Nephron (organoid): ENCODE data around the gene FAM89A.
"Not testable (repeated sequence)": the region's sequence is repeated elsewhere in the genome, so short reads cannot be mapped to it uniquely, and the experiment has no call there.

Source experiments
- H3K27ac Mint-ChIP-seq, 3 experiments: 2 replicates each; pipeline ENCODE4 v1.8.0; 2020; ENCODE audit warnings: mixed read lengths in 3 of 3, mild to moderate bottlenecking in 2 of 3, moderate library complexity in 1 of 3
- H3K27me3 Mint-ChIP-seq: 2 replicates; pipeline ENCODE4 v1.8.0; 2021; ENCODE audit warnings: low read depth, mild to moderate bottlenecking, moderate library complexity, mixed read lengths
- H3K36me3 Mint-ChIP-seq: 2 replicates; pipeline ENCODE4 v1.8.0; 2020; ENCODE audit warnings: low read depth, mixed read lengths
- H3K4me1 Mint-ChIP-seq: 2 replicates; pipeline ENCODE4 v1.8.0; 2020; ENCODE audit warnings: mixed read lengths
- H3K4me3 Mint-ChIP-seq, 3 experiments: 2 replicates each; pipeline ENCODE4 v1.8.0; 2020; ENCODE audit warnings: mild to moderate bottlenecking in 3 of 3, mixed read lengths in 3 of 3, moderate library complexity in 2 of 3
- H3K9me3 Mint-ChIP-seq: 2 replicates; pipeline ENCODE4 v1.8.0; 2020; ENCODE audit warnings: mixed read lengths
- TF ChIP-seq, protein P1 (sequence below), 3 experiments: fragments of 200-600 bp; sonication (generic); IDR thresholded peaks; one replicate each; pipeline ENCODE4 v1.5.0; 2021; ENCODE audit warnings: antibody characterized with exemption in 3 of 3; ENCODE audit not compliant: unreplicated experiment in 3 of 3

FAM89A gene

DNA sequence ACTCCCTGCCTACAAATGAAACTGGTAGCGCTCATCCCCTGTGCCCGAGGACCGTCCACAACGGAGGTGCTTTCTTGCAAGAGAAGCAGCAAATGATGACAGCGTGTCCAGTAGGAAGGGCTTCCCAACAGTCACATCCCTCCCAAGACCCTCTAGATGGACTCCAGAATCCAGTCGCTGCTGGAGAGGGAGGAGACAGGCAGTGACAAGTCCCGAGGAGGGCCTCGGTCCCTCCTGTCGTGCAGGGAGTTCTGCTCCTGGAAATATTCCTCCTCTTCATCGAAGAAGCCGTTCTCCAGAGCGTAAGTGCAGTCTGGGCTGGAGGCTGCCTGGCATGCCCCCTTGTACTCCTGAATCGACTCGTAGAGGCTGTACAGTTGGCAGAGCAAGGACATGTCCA, 20.3 kb downstream of the FAM89A start:
- Mint-ChIP-seq H3K4me1 (no peaks in the 10 kb centered on the region), H3K27ac (no peak overlapping the region), H3K27me3 (no peaks in the 10 kb centered on the region), H3K36me3 (peaks cover 26% of the 10 kb centered on the region), H3K9me3 (no peaks in the 10 kb centered on the region), H3K4me3 (no peak overlapping the region)
- TF ChIP-seq, protein P1, sequence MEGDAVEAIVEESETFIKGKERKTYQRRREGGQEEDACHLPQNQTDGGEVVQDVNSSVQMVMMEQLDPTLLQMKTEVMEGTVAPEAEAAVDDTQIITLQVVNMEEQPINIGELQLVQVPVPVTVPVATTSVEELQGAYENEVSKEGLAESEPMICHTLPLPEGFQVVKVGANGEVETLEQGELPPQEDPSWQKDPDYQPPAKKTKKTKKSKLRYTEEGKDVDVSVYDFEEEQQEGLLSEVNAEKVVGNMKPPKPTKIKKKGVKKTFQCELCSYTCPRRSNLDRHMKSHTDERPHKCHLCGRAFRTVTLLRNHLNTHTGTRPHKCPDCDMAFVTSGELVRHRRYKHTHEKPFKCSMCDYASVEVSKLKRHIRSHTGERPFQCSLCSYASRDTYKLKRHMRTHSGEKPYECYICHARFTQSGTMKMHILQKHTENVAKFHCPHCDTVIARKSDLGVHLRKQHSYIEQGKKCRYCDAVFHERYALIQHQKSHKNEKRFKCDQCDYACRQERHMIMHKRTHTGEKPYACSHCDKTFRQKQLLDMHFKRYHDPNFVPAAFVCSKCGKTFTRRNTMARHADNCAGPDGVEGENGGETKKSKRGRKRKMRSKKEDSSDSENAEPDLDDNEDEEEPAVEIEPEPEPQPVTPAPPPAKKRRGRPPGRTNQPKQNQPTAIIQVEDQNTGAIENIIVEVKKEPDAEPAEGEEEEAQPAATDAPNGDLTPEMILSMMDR (IDR thresholded peaks at IDR 0.05; ENCODE audit: unreplicated experiment in 3 of 3), result no peak

GRCh38 chr1:231016966-231017365, 23.1 kb downstream of the FAM89A start:
- TF ChIP-seq, protein P1 (IDR thresholded peaks at IDR 0.05; ENCODE audit: unreplicated experiment in 3 of 3), result no peak
- Mint-ChIP-seq H3K4me1 (no peaks in the 10 kb centered on the region), H3K4me3 (no peak overlapping the region), H3K9me3 (no peaks in the 10 kb centered on the region), H3K27ac (no peak overlapping the region), H3K36me3 (peaks cover 21% of the 10 kb centered on the region), H3K27me3 (no peaks in the 10 kb centered on the region)

GRCh38 chr1:231016234-231016633, 23.8 kb downstream of the FAM89A start:
- Mint-ChIP-seq H3K4me3 (no peak overlapping the region), H3K4me1 (no peaks in the 10 kb centered on the region), H3K9me3 (no peaks in the 10 kb centered on the region), H3K36me3 (peaks cover 14% of the 10 kb centered on the region), H3K27ac (no peak overlapping the region), H3K27me3 (no peaks in the 10 kb centered on the region)
- TF ChIP-seq, protein P1 (IDR thresholded peaks at IDR 0.05; ENCODE audit: unreplicated experiment in 3 of 3), result no peak

DNA sequence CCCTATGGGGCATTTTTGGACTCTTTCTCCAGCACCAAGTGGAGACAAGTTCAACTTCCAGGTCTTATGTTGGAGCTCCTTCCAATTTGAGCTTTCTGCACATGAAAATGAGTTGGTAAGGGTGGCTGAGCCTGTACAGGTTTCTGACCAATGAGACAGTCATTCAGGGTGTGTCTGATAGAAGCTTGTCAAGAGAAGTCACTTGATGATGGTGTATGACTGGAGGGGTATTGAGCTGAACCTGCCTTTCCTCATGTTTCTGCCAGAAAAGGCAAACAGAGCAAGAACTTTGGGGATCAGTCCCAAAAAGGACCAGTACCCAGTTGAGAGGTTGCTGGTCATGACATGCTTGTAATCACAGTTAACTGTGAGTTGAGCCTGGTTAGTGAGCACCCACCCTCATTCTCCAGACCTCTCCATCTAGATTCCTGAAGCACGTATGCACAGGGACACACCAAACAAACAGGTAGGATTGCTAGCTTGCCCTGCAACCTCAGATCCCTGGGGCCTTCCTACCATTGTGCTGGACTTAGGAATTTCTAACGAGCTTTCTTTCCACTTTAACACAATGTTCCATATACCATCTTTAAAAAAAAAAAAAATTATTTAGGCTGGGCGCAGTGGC, 26.6 kb downstream of the FAM89A start:
- Mint-ChIP-seq H3K27me3 (no peaks in the 10 kb centered on the region), H3K4me3 (no peak overlapping the region), H3K4me1 (no peaks in the 10 kb centered on the region), H3K9me3 (no peaks in the 10 kb centered on the region), H3K36me3 (peaks cover 6% of the 10 kb centered on the region), H3K27ac (no peak overlapping the region)
- TF ChIP-seq, protein P1 (IDR thresholded peaks at IDR 0.05; ENCODE audit: unreplicated experiment in 3 of 3), result no peak

- TF ChIP-seq, protein P1 (IDR thresholded peaks at IDR 0.05; ENCODE audit: unreplicated experiment in 3 of 3), result no peak
- H3K9me3 Mint-ChIP-seq, result peaks cover 9% of the 10 kb centered on the region
- H3K36me3 Mint-ChIP-seq, result no peaks in the 10 kb centered on the region
- H3K27ac Mint-ChIP-seq, result no peak overlapping the region
- no peak overlapping the region for H3K4me3 Mint-ChIP-seq
- H3K27me3 Mint-ChIP-seq, result no peaks in the 10 kb centered on the region
- no peaks in the 10 kb centered on the region for H3K4me1 Mint-ChIP-seq
Observed at GRCh38 chr1:231011963-231012362, 28.1 kb downstream of the FAM89A start.

DNA sequence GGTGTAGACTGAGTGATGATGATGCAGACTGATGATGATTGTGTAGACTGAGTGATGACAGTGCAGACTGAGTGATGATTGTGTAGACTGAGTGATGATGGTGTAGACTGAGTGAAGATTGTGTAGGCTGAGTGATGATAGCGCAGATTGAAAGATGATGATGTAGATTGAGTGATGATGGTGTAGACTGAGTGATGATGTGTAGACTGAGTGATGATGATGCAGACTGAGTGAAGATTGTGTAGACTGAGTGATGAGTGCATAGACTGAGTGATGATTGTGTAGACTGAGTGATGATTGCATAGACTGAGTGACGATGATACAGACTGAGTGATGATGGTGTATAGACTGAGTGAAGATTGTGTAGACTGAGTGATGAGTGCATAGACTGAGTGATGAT, 28.7 kb downstream of the FAM89A start:
- TF ChIP-seq, protein P1 (IDR thresholded peaks at IDR 0.05; ENCODE audit: unreplicated experiment in 3 of 3), result no peak
- Mint-ChIP-seq H3K27ac (no peak overlapping the region), H3K36me3 (no peaks in the 10 kb centered on the region), H3K4me1 (no peaks in the 10 kb centered on the region), H3K9me3 (peaks cover 15% of the 10 kb centered on the region), H3K27me3 (no peaks in the 10 kb centered on the region), H3K4me3 (no peak overlapping the region)

- not testable (repeated sequence) for H3K4me3 Mint-ChIP-seq, H3K4me1 Mint-ChIP-seq
Observed at GRCh38 chr1:231007535-231007934, 32.5 kb downstream of the FAM89A start.

More at GRCh38 chr1:231007535-231007934, 32.5 kb downstream of the FAM89A start:
- Mint-ChIP-seq H3K36me3 (peaks cover 32% of the 10 kb centered on the region), H3K9me3 (peaks cover 51% of the 10 kb centered on the region)
- not testable (repeated sequence) for H3K27me3 Mint-ChIP-seq, H3K27ac Mint-ChIP-seq
